Ishikawa (cell line): ENCODE measurements around the gene MOB3A.

ENCODE experiments used
- CEBPB ChIP-seq: IDR thresholded peaks from 2 replicates; pipeline ENCODE4 v1.6.1; 2012
- CREB1 ChIP-seq: IDR thresholded peaks from 2 replicates; pipeline ENCODE4 v1.6.1; 2012; ENCODE audit warnings: low read depth
- EGR1 ChIP-seq: IDR thresholded peaks from 2 replicates; pipeline ENCODE4 v1.6.1; 2012
- EP300 ChIP-seq: IDR thresholded peaks from 2 replicates; pipeline ENCODE4 v1.6.1; 2012; ENCODE audit warnings: borderline replicate concordance
- FOXM1 ChIP-seq: IDR thresholded peaks from 2 replicates; pipeline ENCODE4 v1.6.1; 2012; ENCODE audit warnings: low read depth, borderline replicate concordance
- NFIC ChIP-seq: IDR thresholded peaks from 2 replicates; pipeline ENCODE4 v1.6.1; 2012
- RAD21 ChIP-seq: IDR thresholded peaks from 2 replicates; pipeline ENCODE4 v1.6.1; 2012; ENCODE audit warnings: low read depth
- TAF1 ChIP-seq: IDR thresholded peaks from 2 replicates; pipeline ENCODE4 v1.6.1; 2012; ENCODE audit warnings: low read depth, mild to moderate bottlenecking
- TCF12 ChIP-seq: IDR thresholded peaks from 2 replicates; pipeline ENCODE4 v1.6.1; 2012; ENCODE audit warnings: low read depth
- TEAD4 ChIP-seq: IDR thresholded peaks from 2 replicates; pipeline ENCODE4 v1.6.1; 2012
- YY1 ChIP-seq: IDR thresholded peaks from 2 replicates; pipeline ENCODE4 v1.6.1; 2012; ENCODE audit warnings: low read depth
- ZBTB7A ChIP-seq: IDR thresholded peaks from 2 replicates; pipeline ENCODE4 v1.6.1; 2012; ENCODE audit warnings: low read depth
- TF ChIP-seq, protein P1 (sequence below): IDR thresholded peaks from 2 replicates; pipeline ENCODE4 v1.6.1; 2012
- TF ChIP-seq, protein P2 (sequence below): IDR thresholded peaks from 2 replicates; pipeline ENCODE4 v1.6.1; 2012; ENCODE audit warnings: low read depth, mild to moderate bottlenecking
- TF ChIP-seq, protein P3 (sequence below): IDR thresholded peaks from 2 replicates; pipeline ENCODE4 v1.6.1; 2012

Gene MOB3A

DNA sequence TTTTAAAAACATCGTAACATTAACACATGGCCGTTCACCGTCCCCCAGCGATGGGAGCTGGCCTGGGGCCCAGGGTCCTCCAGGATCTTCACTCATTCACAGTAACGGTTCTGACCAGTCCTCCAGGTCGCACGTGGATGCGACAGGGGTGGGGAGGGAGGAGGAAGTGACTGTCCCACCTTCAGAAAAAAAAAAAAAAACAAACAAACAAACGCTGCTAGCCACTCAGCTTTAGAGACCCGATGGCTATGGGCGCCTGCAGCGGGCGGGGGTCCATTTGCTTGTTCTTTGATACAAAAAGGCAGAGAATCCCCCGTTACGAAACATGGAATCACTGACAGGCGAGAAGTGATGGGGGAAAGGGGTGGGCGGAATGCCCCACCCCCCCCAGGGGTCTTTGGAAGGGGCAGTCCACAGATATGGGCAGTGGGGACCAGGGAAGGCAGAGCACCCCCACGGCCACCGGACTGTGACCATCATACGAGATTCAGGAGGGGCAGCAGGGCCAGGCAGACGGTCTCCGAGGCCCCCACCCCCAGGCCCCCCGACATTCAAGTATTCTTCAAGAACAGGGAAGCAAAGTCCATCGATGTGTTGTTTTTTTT lies 58.4 kb downstream of the MOB3A start:
- no peak for TF ChIP-seq ZBTB7A

DNA sequence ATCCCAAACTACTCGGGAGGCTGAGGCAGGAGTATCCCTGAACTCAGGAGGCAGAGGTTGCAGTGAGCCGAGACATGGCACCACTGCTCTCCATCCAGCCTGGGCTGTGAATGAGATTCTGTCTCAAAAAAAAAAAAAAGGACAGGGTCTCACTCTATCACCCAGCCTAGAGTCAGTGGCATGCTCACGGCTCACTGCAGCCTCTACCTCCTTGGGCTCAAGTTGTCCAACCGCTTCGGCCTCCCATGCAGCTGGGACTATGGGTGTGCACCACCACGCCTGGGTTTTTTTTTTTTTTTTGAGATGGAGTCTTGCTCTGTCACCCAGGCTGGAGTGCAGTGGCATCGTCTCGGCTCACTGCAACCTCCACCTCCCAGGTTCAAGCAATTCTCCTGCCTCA lies 59.7 kb downstream of the MOB3A start:
- TF ChIP-seq TAF1 (no peak), EP300 (no peak), NFIC (no peak), ZBTB7A (no peak), CEBPB (no peak), RAD21 (no peak), CREB1 (no peak), TCF12 (no peak), EGR1 (no peak), FOXM1 (no peak)
- TF ChIP-seq, protein P1, sequence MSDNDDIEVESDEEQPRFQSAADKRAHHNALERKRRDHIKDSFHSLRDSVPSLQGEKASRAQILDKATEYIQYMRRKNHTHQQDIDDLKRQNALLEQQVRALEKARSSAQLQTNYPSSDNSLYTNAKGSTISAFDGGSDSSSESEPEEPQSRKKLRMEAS: no peak
- TF ChIP-seq, protein P2, sequence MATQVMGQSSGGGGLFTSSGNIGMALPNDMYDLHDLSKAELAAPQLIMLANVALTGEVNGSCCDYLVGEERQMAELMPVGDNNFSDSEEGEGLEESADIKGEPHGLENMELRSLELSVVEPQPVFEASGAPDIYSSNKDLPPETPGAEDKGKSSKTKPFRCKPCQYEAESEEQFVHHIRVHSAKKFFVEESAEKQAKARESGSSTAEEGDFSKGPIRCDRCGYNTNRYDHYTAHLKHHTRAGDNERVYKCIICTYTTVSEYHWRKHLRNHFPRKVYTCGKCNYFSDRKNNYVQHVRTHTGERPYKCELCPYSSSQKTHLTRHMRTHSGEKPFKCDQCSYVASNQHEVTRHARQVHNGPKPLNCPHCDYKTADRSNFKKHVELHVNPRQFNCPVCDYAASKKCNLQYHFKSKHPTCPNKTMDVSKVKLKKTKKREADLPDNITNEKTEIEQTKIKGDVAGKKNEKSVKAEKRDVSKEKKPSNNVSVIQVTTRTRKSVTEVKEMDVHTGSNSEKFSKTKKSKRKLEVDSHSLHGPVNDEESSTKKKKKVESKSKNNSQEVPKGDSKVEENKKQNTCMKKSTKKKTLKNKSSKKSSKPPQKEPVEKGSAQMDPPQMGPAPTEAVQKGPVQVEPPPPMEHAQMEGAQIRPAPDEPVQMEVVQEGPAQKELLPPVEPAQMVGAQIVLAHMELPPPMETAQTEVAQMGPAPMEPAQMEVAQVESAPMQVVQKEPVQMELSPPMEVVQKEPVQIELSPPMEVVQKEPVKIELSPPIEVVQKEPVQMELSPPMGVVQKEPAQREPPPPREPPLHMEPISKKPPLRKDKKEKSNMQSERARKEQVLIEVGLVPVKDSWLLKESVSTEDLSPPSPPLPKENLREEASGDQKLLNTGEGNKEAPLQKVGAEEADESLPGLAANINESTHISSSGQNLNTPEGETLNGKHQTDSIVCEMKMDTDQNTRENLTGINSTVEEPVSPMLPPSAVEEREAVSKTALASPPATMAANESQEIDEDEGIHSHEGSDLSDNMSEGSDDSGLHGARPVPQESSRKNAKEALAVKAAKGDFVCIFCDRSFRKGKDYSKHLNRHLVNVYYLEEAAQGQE: no peak
- TF ChIP-seq, protein P3, sequence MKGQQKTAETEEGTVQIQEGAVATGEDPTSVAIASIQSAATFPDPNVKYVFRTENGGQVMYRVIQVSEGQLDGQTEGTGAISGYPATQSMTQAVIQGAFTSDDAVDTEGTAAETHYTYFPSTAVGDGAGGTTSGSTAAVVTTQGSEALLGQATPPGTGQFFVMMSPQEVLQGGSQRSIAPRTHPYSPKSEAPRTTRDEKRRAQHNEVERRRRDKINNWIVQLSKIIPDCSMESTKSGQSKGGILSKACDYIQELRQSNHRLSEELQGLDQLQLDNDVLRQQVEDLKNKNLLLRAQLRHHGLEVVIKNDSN: no peak

DNA sequence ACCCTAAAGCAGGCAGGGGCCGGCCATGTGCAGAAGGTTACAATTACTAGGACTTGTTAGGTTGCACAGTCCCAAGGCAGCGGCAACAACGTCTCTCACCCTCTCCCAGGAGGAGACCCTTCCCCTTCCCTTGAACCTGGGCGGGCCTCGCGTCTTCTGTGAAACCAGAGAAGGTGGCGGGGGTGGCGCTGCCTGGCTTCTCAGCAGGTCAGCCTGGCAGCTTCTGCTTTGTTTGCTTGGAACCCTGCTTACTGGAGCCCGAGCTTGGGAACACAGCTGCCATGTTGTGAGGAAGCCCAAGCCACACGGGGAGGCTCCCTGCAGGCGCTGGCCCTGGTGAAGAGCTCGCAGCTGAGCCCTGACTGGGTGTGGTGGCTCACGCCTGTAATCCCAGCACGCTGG lies 60.5 kb downstream of the MOB3A start:
- TF ChIP-seq YY1: peak; percentile 87
- TF ChIP-seq, protein P1: no peak
- TF ChIP-seq EP300: no peak
- TF ChIP-seq CEBPB: no peak
- TF ChIP-seq, protein P3: no peak

DNA sequence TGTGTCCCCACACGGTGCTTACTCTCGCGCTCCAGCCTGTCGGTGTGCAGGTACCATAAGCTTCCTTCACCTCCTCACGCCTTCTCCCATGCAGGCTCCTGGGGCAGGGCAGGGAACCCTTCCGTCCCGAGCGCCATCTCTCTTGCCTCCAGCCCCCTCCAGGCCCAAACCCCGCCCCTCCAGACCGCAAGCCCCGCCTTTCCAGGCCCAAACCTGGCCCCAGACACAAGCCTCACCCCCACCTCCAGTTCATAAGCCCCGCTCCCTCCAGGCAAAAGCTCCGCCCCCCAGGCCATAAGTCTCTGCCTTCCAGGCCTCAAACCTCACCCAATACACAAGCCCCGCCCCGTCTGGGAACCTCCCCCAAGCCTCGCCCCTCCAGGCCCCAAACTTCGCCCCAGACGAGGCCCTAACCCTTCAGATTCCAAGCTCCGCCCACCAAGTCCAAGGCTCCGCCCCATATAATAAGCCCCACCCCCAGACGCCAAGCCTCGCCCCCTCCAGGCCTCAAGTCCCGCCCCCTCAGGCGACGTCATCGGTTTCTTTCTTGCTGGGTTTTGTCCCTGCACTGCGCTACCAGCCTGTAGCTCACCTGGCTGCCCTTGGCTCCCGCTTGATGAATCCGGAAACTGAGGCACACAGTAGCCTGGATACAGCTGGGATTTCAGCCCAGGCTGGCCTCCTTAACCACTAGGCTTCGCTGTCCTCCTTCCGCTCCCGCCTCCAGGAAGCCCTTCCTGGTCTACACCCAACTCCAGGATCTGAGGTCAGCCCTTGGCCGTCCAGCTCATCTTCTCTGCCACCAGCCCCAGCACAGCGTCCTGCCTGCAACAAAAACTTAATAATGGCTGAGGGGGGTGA lies 61.2 kb downstream of the MOB3A start:
- TF ChIP-seq NFIC: 0 out of 2 replicates have a peak, but pooled peaks have one; percentile 16
- TF ChIP-seq YY1: peak; percentile 54; the same call in 1 of the 2 replicates
- peak; percentile 49 for TF ChIP-seq CREB1
- peak; percentile 21; the same call in 1 of the 2 replicates for TF ChIP-seq RAD21
- TF ChIP-seq, protein P1: peak; percentile 39
- no peak for TF ChIP-seq TCF12
- 0 out of 2 replicates have a peak, but pooled peaks have one; percentile 16 for TF ChIP-seq EGR1
- no peak for TF ChIP-seq CEBPB
- peak; percentile 36; the same call in 1 of the 2 replicates for TF ChIP-seq TAF1
- TF ChIP-seq, protein P2: no peak
- TF ChIP-seq TEAD4: 0 out of 2 replicates have a peak, but pooled peaks have one; percentile 7
- no peak for TF ChIP-seq ZBTB7A
- TF ChIP-seq, protein P3: no peak

DNA sequence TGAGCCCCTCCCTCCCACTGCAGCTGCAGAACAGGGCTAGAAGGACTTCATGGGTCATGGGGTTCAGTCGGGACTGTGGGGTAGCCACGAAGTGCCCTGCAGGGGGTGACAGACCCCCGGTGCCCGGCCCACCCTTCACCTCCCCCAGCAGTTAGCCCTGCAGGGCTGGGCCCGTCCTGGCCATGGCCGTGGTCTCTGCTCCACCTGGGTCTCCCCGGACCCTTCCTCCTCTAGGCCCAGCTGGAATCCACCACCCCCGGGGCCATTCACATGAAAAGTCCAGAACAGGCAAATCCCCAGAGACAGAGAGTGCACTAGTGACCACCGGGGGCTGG lies 62.3 kb downstream of the MOB3A start:
- TF ChIP-seq ZBTB7A (no peak; the same call in 1 of the 2 replicates), RAD21 (no peak), NFIC (no peak), YY1 (no peak), TEAD4 (no peak), EP300 (no peak), TCF12 (no peak), FOXM1 (no peak), EGR1 (no peak), CREB1 (no peak), CEBPB (no peak), TAF1 (no peak)
- TF ChIP-seq, protein P2: no peak
- TF ChIP-seq, protein P3: no peak
- TF ChIP-seq, protein P1: no peak
